ENCODE results near the gene DLK2. TPM values are rescaled to one million over a fixed set of nuclear protein-coding genes. Genes with fewer than 3 reads are reported as not detected.

DLK2 gene
- total RNA-seq, 2 experiments from 2014 or later: 1.0 to 1.1 TPM

DNA sequence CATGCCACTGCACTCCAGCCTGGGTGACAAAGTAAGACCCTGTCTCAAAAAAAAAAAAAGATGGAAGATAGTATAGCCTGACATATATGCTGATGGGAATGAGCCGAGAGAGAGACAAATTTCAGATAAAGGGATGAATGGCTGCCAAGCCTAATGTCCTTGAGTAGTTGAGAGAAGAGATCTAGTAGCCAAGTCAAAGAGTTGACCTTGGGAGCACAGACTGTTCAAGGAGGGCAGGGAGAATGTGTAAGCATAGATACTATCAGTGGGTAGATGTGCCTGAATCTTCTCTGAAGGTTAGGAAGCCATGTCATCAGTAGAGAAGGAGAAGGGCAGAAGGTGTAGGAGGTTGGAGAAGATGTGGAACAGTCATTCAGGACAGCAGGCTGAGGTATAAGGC is 48.1 kb downstream of the DLK2 start:
- ChIA-PET POLR2A (no interaction called here), CTCF (no interaction called here)
- ATAC-seq (no peak), DNase-seq (no peak)
- Mint-ChIP-seq H3K4me3 (no peak overlapping the region), H3K4me1 (ENCODE audit: low read depth) (no peaks in the 10 kb centered on the region), H3K27me3 (peaks cover 5% of the 10 kb centered on the region), H3K27ac (no peak overlapping the region), H3K9me3 (no peaks in the 10 kb centered on the region), H3K36me3 (ENCODE audit: low read depth) (no peaks in the 10 kb centered on the region)
- intact Hi-C loops (cut with micrococcal nuclease): no loop called here
- TF ChIP-seq CTCF (IDR thresholded peaks at IDR 0.05): no peak

GRCh38 chr6:43405354-43405753 is 50.0 kb downstream of the DLK2 start:
- ATAC-seq (no peak), DNase-seq (no peak)
- Mint-ChIP-seq H3K9me3 (no peaks in the 10 kb centered on the region), H3K36me3 (ENCODE audit: low read depth) (no peaks in the 10 kb centered on the region), H3K4me1 (ENCODE audit: low read depth) (no peaks in the 10 kb centered on the region), H3K27me3 (peaks cover 5% of the 10 kb centered on the region), H3K4me3 (no peak overlapping the region), H3K27ac (no peak overlapping the region)
- POLR2A ChIA-PET: no interaction called here
- intact Hi-C loops (cut with micrococcal nuclease): no loop called here
- TF ChIP-seq CTCF (IDR thresholded peaks at IDR 0.05): no peak
- CTCF ChIA-PET: no interaction called here

DNA sequence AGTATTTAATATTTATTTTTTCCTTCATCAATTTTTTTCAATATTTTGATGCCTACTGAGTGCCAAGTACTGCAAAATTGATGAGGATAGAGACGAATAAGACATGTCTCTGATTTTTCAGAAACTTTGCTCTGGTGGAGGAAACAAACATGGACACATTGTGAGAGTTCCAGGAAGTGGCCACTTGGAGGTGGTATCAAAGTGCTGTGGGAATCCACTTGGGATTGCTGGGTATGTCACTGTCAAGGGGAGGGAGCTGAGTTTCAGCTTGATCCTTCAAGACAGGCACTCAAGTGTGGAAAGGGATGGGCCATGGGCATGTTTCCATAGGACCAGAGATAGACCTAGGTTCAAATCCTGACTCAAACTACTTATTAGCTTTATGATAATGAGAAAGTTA is 52.5 kb downstream of the DLK2 start:
- CTCF ChIA-PET: interaction anchor here (0.7 to 1.2 kb wide), 2 partner anchors 95 to 103 kb away, joined by 3 to 4 read pairs; partner anchors contain the start of gene CRIP3
- ATAC-seq (no peak), DNase-seq (no peak)
- POLR2A ChIA-PET: no interaction called here
- peaks cover 1% of the 10 kb centered on the region for H3K4me1 Mint-ChIP-seq (ENCODE audit: low read depth)
- H3K4me3 Mint-ChIP-seq: no peak overlapping the region
- H3K9me3 Mint-ChIP-seq: no peaks in the 10 kb centered on the region
- no peaks in the 10 kb centered on the region for H3K36me3 Mint-ChIP-seq (ENCODE audit: low read depth)
- TF ChIP-seq CTCF (IDR thresholded peaks at IDR 0.05): no peak
- no peak overlapping the region for H3K27ac Mint-ChIP-seq
- H3K27me3 Mint-ChIP-seq: peaks cover 5% of the 10 kb centered on the region
- intact Hi-C loops (cut with micrococcal nuclease): no loop called here

GRCh38 chr6:43401730-43402129 is 53.6 kb downstream of the DLK2 start:
- TF ChIP-seq CTCF (IDR thresholded peaks at IDR 0.05): no peak
- no peak for ATAC-seq

More at GRCh38 chr6:43401730-43402129, 53.6 kb downstream of the DLK2 start:
- H3K4me1 Mint-ChIP-seq (ENCODE audit: low read depth): peaks cover 3% of the 10 kb centered on the region
- no peaks in the 10 kb centered on the region for H3K36me3 Mint-ChIP-seq (ENCODE audit: low read depth)
- ChIA-PET POLR2A (no interaction called here), CTCF (no interaction called here)
- no peak for DNase-seq
- intact Hi-C loops (cut with micrococcal nuclease): no loop called here
- peaks cover 1% of the 10 kb centered on the region for H3K27me3 Mint-ChIP-seq
- H3K9me3 Mint-ChIP-seq: no peaks in the 10 kb centered on the region
- H3K4me3 Mint-ChIP-seq: no peak overlapping the region
- H3K27ac Mint-ChIP-seq: no peak overlapping the region

Small RNA genes lying within 50 kb of the gene (microRNA-seq; reads per million reads assigned to microRNA genes)
- not detected for gene MIR6780B (ENCODE audit: borderline microRNAs expressed, borderline replicate concordance)

Other genes starting within 250 kb of the DLK2 start
- gene DNPH1, start 226.1 kb downstream of the DLK2 start, total RNA-seq: 10 to 100 TPM; 86.2 to 86.5 TPM
- under 1 TPM; 0.09 to 0.11 TPM for gene TTBK1, start 212.1 kb downstream of the DLK2 start, total RNA-seq
- not detected for gene SLC22A7, start 157.3 kb downstream of the DLK2 start, total RNA-seq
- gene CRIP3, start 146.7 kb downstream of the DLK2 start, total RNA-seq: 1 to 10 TPM; 2.2 to 2.4 TPM
- gene ZNF318, start 85.9 kb downstream of the DLK2 start, total RNA-seq: 10 to 100 TPM; 13.1 to 13.5 TPM
- 10 to 100 TPM; 27.2 to 27.5 TPM for gene ABCC10, start 28.0 kb downstream of the DLK2 start, total RNA-seq
- gene TJAP1, start 22.0 kb upstream of the DLK2 start, total RNA-seq: 10 to 100 TPM; 30.2 to 32.9 TPM
- gene LRRC73, start 54.8 kb upstream of the DLK2 start, total RNA-seq: under 1 TPM; 0.11 to 0.18 TPM
- 10 to 100 TPM; 32.6 to 33.9 TPM for gene YIPF3, start 61.4 kb upstream of the DLK2 start, total RNA-seq
- 10 to 100 TPM; 43.1 to 50.5 TPM for gene POLR1C, start 61.5 kb upstream of the DLK2 start, total RNA-seq
- gene XPO5, start 120.5 kb upstream of the DLK2 start, total RNA-seq: 10 to 100 TPM; 92.3 to 92.6 TPM
- gene POLH, start 120.6 kb upstream of the DLK2 start, total RNA-seq: 10 to 100 TPM; 37.9 to 42.1 TPM
- gene GTPBP2, start 173.7 kb upstream of the DLK2 start, total RNA-seq: 10 to 100 TPM; 46.2 to 55.3 TPM
- 10 to 100 TPM; 29.0 to 31.7 TPM for gene MAD2L1BP, start 180.3 kb upstream of the DLK2 start, total RNA-seq
- gene RSPH9, start 189.5 kb upstream of the DLK2 start, total RNA-seq: under 1 TPM in 1 of 2 experiments, not detected in 1; 0.11 TPM
- gene MRPS18A, start 232.2 kb upstream of the DLK2 start, total RNA-seq: 10 to 100 TPM; 45.4 to 52.9 TPM

Data from activated CD8-positive, alpha-beta T cell treated with anti-CD3 and anti-CD28 coated beads for 36 hours (primary cell).